DOHH2 (cell line): ENCODE results near the gene TUBB4A.

Experiments
- H3F3A ChIP-seq: fragments of 200-600 bp; sonication (generic), shearing (Covaris generic); 2 replicates; pipeline ENCODE4 v1.6.0; 2016; ENCODE audit warnings: antibody characterized with exemption, mild to moderate bottlenecking; ENCODE audit not compliant: control insufficient read depth, insufficient read depth
- H3K27ac ChIP-seq: fragments of 200-600 bp; sonication (generic); 2 replicates; pipeline ENCODE4 v1.5.1; 2014; ENCODE audit warnings: low read depth, mild to moderate bottlenecking, low read length, moderate library complexity
- H3K27me3 ChIP-seq: fragments of 200-600 bp; sonication (generic); 2 replicates; pipeline ENCODE4 v1.6.1; 2014; ENCODE audit warnings: mild to moderate bottlenecking, low read length, mixed read lengths; ENCODE audit not compliant: control insufficient read depth
- H3K36me3 ChIP-seq: fragments of 200-600 bp; sonication (generic); 2 replicates; pipeline ENCODE4 v1.6.1; 2014; ENCODE audit warnings: mild to moderate bottlenecking, low read length, moderate library complexity, mixed read lengths; ENCODE audit not compliant: control insufficient read depth
- H3K4me1 ChIP-seq: fragments of 200-600 bp; sonication (generic); 2 replicates; pipeline ENCODE4 v1.6.1; 2014; ENCODE audit warnings: mild to moderate bottlenecking, low read length, mixed read lengths; ENCODE audit not compliant: control insufficient read depth
- H3K4me2 ChIP-seq: fragments of 200-600 bp; sonication (generic); 2 replicates; pipeline ENCODE4 v1.6.0; 2014; ENCODE audit warnings: mild to moderate bottlenecking, low read length, moderate library complexity
- H3K4me3 ChIP-seq: fragments of 200-600 bp; sonication (generic); 2 replicates; pipeline ENCODE4 v1.5.1; 2014; ENCODE audit warnings: mild to moderate bottlenecking, low read length, mixed read lengths
- H3K79me2 ChIP-seq: fragments of 200-600 bp; sonication (generic); 2 replicates; pipeline ENCODE4 v1.6.1; 2014; ENCODE audit warnings: mild to moderate bottlenecking, low read length, mixed read lengths; ENCODE audit not compliant: control insufficient read depth
- H3K9me2 ChIP-seq: fragments of 200-600 bp; sonication (generic); replicated peaks from 2 replicates; pipeline ENCODE4 v1.6.1; 2014; ENCODE audit warnings: mild to moderate bottlenecking, low read length, mixed read lengths; ENCODE audit not compliant: control insufficient read depth
- H3K9me3 ChIP-seq: fragments of 200-600 bp; sonication (generic); 2 replicates; pipeline ENCODE4 v1.6.1; 2014; ENCODE audit warnings: antibody characterized with exemption, low read length, mixed read lengths; ENCODE audit not compliant: control insufficient read depth, insufficient read depth
- H4K20me1 ChIP-seq: fragments of 200-600 bp; sonication (generic); 2 replicates; pipeline ENCODE4 v1.6.0; 2014; ENCODE audit warnings: low read depth, mild to moderate bottlenecking, antibody characterized with exemption, low read length, moderate library complexity; ENCODE audit not compliant: control insufficient read depth, insufficient read depth
- CTCF ChIP-seq: fragments of 200-600 bp; sonication (generic); IDR thresholded peaks from one replicate; pipeline ENCODE4 v1.5.1; 2014; ENCODE audit warnings: antibody characterized with exemption, mild to moderate bottlenecking, low read depth, low read length; ENCODE audit not compliant: poor library complexity, severe bottlenecking
- EZH2phosphoT487 ChIP-seq: fragments of 200-600 bp; sonication (generic); IDR thresholded peaks from 2 replicates; pipeline ENCODE4 v1.6.1; 2017; ENCODE audit warnings: borderline replicate concordance, mild to moderate bottlenecking, antibody characterized with exemption, low read length, moderate library complexity, mixed read lengths

The TUBB4A gene

GRCh38 chr19:6460099-6460884 is 41.8 kb downstream of the TUBB4A start:
- Histone ChIP-seq H3K9me2 (no peaks in the 10 kb centered on the region), H3K4me1 (peaks cover 15% of the 10 kb centered on the region), H3F3A (no peaks in the 10 kb centered on the region), H3K4me2 (peak overlapping the region; percentile 91), H3K9me3 (no peaks in the 10 kb centered on the region), H3K4me3 (peak overlapping the region; percentile 87), H3K36me3 (peaks cover 25% of the 10 kb centered on the region), H3K27ac (peak overlapping the region; percentile 68), H3K27me3 (no peaks in the 10 kb centered on the region), H3K79me2 (peaks cover 22% of the 10 kb centered on the region), H4K20me1 (no peaks in the 10 kb centered on the region)
- no peak for TF ChIP-seq EZH2phosphoT487
- peak; percentile 64 for TF ChIP-seq CTCF

DNA sequence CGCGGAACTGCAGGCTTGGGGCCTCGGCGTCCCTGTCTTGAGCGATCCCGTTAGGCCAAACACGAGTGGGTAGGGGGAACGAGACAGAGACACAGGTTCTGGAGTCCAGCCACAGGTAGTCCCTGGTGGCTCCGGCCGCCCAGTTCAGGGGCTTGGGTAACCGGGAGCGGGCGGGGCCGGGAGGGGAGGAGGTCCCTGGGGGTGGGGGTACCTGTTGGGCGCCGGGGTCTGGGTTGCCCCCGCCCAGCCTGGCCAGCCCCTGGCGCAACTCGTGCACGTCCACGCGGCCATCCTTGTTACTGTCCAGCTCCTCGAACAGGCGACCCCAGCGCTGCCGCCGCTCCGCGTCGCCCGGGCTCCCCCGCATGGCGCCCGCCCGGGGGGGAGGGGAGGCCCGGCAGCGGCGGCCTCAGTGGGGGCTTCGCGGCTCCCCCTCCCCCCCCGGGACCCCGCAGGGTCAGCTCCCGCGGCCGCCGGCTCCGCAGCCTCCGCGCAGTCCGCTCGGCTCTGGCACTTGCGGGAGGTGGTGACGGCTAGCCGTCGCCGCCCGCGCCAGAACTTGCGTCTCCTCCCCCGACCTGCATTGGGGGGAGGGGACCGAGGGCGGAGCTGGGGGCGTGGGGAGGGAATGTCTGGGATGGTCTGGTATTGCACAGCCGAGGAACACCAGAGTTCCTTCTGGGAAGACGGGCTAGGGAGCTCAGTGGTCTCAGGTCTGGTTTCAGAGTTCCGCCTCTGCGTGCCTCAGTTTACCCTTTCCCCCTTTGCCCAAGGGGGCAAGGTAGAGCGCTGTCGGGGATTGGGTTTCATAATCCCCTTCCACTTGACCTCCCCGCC is 42.6 kb downstream of the TUBB4A start, which contains the start of gene SLC25A23:
Gene SLC25A23, minus strand, starts transcription at position 531 of the 837 bp plus-strand sequence. Its CDS starts 164 bp downstream, at position 367.
- Histone ChIP-seq H3K9me3 (peaks cover 6% of the 10 kb centered on the region), H4K20me1 (no peaks in the 10 kb centered on the region), H3F3A (no peaks in the 10 kb centered on the region), H3K4me2 (peak within 1 kb of the TSS; percentile 91), H3K27me3 (no peaks in the 10 kb centered on the region), H3K79me2 (peaks cover 22% of the 10 kb centered on the region), H3K4me3 (peak within 1 kb of the TSS; percentile 87), H3K4me1 (peaks cover 15% of the 10 kb centered on the region), H3K9me2 (no peaks in the 10 kb centered on the region), H3K27ac (peak within 1 kb of the TSS; percentile 68), H3K36me3 (peaks cover 33% of the 10 kb centered on the region)
- no peak for TF ChIP-seq EZH2phosphoT487
- TF ChIP-seq CTCF, result no peak

DNA sequence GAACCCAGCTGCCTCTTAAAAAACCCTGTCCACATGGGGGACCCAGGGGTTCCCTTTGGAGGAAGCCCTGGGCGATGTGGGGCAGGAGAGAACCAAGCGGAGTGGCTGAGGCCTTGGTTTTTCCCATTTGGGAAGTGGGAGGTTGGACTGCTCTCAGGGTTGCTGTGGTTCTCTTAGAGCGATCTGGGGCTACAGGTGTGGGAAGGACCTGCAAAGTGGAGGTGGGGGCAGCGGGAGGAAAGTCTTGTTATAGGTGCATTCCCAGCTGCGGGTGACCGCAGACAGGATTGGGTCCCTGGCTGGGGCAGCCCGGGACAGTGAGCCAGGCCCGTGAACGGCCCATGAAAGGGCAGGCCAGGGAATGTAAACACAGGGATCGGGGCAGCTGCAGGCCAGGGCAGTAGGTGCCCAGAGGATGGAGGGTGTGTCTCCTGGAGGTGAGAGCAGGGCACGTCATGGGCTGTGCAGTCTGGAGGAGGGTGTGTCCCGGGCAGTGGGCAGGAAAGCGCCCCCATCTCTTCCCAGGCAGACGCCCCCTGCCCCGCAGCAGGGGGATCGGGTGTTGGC is 43.3 kb downstream of the TUBB4A start:
- Histone ChIP-seq H3K27me3 (no peaks in the 10 kb centered on the region), H3K4me1 (peaks cover 15% of the 10 kb centered on the region), H3K9me3 (peaks cover 13% of the 10 kb centered on the region), H3F3A (no peaks in the 10 kb centered on the region), H3K9me2 (no peaks in the 10 kb centered on the region), H4K20me1 (no peaks in the 10 kb centered on the region), H3K79me2 (peaks cover 22% of the 10 kb centered on the region), H3K36me3 (peaks cover 40% of the 10 kb centered on the region), H3K4me2 (peak overlapping the region; percentile 91), H3K27ac (peak overlapping the region; percentile 53), H3K4me3 (peak overlapping the region; percentile 87)
- TF ChIP-seq EZH2phosphoT487 (no peak), CTCF (no peak)
